Measurements from ENCODE around the gene PABPN1.
"Not testable (repeated sequence)": the region's sequence is repeated elsewhere in the genome, so short reads cannot be mapped to it uniquely, and the experiment has no call there.

The PABPN1 gene

GRCh38 chr14:23301288-23301968 is 19.8 kb upstream of the PABPN1 start:
- peak; percentile 97 to 98 for DNase-seq (ENCODE audit: low read depth in 2 of 2)

- DNase-seq (ENCODE audit: low read depth in 2 of 2): no peak
Observed at GRCh38 chr14:23301969-23302289, 19.3 kb upstream of the PABPN1 start.

DNA sequence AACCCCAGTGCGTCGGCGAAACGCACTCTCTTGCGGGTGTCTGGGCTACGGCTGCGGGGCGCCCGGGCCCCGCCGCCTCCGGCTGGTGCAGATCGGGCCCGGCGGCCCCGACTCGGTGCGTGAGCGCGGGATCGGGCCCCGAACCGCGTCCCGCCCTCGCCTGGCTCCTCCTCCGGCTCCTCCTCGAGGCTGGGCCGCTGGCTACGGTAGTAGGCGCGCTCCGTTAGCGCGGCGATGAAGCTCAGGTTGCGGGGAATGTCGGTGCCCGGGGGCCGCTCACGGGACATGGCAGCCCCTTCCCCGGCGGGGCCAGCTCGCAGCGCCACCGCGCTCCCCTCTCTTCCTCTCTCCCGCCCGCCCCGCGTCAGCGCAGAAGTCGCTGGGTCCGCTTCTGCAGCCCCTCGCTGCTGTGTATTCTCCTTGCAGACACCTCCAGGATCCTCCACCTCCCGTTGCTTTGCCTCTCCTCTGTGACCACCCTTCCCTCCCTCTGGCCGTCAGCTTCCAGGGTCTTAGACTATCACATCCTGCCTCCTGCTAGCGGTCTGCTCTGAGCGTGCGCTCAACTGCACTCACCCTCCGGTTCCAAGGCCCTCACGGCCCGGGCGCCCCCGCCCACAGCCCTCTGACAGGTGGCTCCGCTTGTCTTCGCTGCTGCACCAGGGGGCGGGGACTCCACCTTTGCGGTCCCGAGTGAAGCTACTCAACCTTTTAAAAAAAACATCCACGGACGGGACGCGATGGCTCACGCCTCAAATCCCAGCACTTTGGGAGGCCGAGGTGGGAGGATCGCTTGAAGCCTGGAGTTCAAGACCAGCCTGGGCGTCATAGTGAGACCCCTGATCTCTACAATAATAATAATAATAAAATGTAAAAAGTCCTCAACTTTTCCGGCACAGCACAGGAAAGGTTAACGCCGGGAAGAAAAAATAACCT is 18.7 kb upstream of the PABPN1 start, which contains the start of gene PPP1R3E:
TSS of gene PPP1R3E (minus strand) at position 570 of the 936 bp plus-strand sequence. CDS start at position 287, 283 bp downstream.
- no peak for DNase-seq (ENCODE audit: low read depth in 2 of 2)

- DNase-seq (ENCODE audit: low read depth in 2 of 2): peak; percentile 69 to 71
Observed at GRCh38 chr14:23306412-23307145, 14.7 kb upstream of the PABPN1 start, which contains the start of gene BCL2L2. Gene BCL2L2 (plus strand): TSS chr14:23306833. CDS start chr14:23307768, 935 bp downstream.

- DNase-seq (ENCODE audit: low read depth in 2 of 2): no peak
Observed at GRCh38 chr14:23307146-23307530, 14.1 kb upstream of the PABPN1 start.

DNA sequence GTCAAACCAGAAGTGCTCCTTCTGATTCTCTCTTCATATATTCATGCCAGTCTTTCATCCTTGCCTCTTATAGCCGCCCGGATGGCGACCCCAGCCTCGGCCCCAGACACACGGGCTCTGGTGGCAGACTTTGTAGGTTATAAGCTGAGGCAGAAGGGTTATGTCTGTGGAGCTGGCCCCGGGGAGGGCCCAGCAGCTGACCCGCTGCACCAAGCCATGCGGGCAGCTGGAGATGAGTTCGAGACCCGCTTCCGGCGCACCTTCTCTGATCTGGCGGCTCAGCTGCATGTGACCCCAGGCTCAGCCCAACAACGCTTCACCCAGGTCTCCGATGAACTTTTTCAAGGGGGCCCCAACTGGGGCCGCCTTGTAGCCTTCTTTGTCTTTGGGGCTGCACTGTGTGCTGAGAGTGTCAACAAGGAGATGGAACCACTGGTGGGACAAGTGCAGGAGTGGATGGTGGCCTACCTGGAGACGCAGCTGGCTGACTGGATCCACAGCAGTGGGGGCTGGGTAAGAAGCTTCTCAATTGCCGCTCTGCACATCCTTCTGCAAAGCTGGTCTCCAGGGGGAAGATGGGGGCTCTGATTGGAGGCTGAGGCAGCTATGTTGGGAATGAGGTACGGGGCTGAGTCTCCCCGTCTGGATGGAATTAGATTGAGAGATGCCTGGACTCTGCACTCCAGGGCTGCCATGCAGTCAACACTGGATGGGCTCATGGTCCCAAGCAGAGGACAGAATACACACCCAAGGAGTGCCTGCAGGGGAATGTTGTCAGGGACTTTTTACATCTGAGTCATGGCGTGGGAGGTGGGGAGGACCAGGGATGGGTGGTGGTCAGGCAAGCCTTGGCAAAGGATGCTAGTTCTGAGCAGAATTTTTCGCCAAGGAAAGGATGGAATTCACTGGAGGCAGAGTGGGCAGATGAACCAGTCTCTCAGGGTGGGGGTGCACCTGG is 13.3 kb upstream of the PABPN1 start:
- no peak for DNase-seq (ENCODE audit: low read depth in 2 of 2)

GRCh38 chr14:23308721-23309445 is 12.4 kb upstream of the PABPN1 start:
- no peak for DNase-seq (ENCODE audit: low read depth in 2 of 2)

- no peak for DNase-seq (ENCODE audit: low read depth in 2 of 2)
Observed at GRCh38 chr14:23310546-23310945, 10.7 kb upstream of the PABPN1 start.

DNA sequence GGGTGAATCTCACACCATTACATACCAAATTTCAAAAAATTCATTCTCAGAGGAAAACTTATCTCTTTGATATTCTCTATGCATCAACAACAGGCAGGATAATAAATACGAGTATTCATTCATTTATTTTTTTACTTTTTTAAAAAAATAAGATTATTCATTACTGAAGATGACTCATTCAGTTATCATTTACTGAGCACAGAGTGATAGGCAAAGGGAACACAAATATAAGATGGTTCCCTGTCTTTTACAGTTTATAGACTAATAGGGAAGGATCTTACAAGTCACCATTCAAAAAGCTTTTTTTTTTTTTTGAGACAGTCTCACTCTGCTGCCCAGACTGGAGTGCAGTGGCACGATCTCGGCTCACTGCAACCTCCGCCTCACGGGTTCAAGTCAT is 5.0 kb upstream of the PABPN1 start:
- no peak for DNase-seq (ENCODE audit: low read depth in 2 of 2)

- no peak for DNase-seq (ENCODE audit: low read depth in 2 of 2)
Observed at GRCh38 chr14:23319746-23320583, 1.3 kb upstream of the PABPN1 start.

DNA sequence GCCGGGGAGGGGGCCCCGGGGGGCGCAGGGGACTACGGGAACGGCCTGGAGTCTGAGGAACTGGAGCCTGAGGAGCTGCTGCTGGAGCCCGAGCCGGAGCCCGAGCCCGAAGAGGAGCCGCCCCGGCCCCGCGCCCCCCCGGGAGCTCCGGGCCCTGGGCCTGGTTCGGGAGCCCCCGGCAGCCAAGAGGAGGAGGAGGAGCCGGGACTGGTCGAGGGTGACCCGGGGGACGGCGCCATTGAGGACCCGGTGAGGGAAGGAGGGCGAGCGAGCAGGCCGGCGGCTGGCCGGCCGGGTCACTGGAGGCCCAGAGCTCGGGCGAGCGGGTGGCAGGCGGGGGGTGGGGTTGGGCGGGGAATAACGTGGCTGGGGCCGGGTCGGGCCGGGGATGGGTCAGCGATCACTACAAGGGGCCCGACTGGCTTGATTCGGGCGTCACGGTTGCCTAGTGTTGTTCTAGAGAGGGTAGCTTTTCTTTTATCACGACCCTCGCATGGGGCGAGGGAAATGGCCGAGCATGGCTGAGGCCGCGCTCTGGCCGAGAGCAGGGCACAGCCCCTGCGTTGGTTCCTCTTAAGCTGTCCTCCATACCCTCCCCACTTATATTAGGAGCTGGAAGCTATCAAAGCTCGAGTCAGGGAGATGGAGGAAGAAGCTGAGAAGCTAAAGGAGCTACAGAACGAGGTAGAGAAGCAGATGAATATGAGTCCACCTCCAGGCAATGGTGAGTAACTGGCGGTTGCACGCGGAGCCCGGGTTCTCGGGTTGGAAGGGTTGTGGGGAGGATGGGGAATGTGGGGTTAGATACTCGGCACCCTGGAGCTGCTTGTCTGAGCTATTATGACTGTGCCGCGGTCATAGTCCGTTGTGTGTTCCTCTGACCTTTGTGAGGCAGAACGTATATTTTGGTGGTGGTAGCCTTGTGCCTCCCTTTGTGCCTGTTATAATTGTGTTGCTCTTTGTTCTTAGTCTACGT is 603 bp downstream of the PABPN1 start:
- DNase-seq (ENCODE audit: low read depth in 2 of 2): no peak

- DNase-seq (ENCODE audit: low read depth in 2 of 2): no peak
Observed at GRCh38 chr14:23322568-23323517, 1.6 kb downstream of the PABPN1 start.

- no peak for DNase-seq (ENCODE audit: low read depth in 2 of 2)
Observed at GRCh38 chr14:23323838-23324454, 2.7 kb downstream of the PABPN1 start.

- DNase-seq (ENCODE audit: low read depth in 2 of 2): no peak
Observed at GRCh38 chr14:23324455-23324846, 3.2 kb downstream of the PABPN1 start.

GRCh38 chr14:23324993-23325392 is 3.7 kb downstream of the PABPN1 start:
- no peak for DNase-seq (ENCODE audit: low read depth in 2 of 2)

DNA sequence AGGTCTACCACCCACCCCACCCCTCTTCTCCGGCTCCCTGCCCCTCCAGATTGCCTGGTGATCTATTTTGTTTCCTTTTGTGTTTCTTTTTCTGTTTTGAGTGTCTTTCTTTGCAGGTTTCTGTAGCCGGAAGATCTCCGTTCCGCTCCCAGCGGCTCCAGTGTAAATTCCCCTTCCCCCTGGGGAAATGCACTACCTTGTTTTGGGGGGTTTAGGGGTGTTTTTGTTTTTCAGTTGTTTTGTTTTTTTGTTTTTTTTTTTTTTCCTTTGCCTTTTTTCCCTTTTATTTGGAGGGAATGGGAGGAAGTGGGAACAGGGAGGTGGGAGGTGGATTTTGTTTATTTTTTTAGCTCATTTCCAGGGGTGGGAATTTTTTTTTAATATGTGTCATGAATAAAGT is 4.5 kb downstream of the PABPN1 start:
- DNase-seq (ENCODE audit: low read depth in 2 of 2): not testable (repeated sequence)

Measured in fibroblast of skin of left quadriceps (primary cell).